Measurements from ENCODE around the gene RABEP1. TPM values are rescaled to one million over a fixed set of nuclear protein-coding genes. Genes with fewer than 3 reads are reported as not detected.

Gene RABEP1
- total RNA-seq, 1 donor = 11.0 TPM

GRCh38 chr17:5269241-5269960 is 12.7 kb upstream of the RABEP1 start:
- no peak for DNase-seq (ENCODE audit: low read depth in 2 of 3, low spot score in 2 of 3)

GRCh38 chr17:5272322-5272721 is 9.8 kb upstream of the RABEP1 start:
- no peak for DNase-seq (ENCODE audit: low read depth in 2 of 3, low spot score in 2 of 3)

DNA sequence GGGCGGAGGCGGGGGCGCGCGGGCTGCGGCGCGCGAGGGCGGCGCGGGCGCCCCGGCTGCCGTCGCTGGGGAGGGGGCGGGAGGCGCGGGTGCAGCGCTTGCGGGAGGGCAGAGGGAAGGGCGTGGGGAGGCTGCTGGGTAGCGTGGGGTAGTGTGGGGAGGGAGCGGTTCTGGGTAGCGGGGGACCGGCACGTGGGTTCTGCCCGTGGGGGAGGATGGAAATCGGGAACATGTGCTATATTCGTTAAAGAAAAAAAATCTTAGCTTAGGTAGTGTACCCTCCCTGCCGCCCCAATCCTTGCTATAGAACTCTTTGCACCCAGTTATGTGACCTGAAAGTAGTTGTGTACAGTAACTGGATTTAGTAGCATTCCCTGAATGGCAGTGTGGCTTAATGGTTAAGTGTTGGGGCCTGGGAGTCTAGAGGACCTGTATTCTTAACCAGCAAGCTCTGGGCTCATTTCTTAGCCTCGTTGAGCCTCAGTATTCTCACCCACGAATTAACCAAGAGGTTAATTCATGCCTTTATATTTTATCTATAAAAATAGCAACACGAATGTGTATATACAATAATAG is 646 bp downstream of the RABEP1 start:
- peak in 1 of 3 donors; percentile 33 for DNase-seq (ENCODE audit: low read depth in 2 of 3, low spot score in 2 of 3)

- DNase-seq (ENCODE audit: low read depth in 2 of 3, low spot score in 2 of 3) = no peak
Observed at GRCh38 chr17:5283571-5284315, 1.7 kb downstream of the RABEP1 start.

- no peak for DNase-seq (ENCODE audit: low read depth in 2 of 3, low spot score in 2 of 3)
Observed at GRCh38 chr17:5284681-5285080, 2.6 kb downstream of the RABEP1 start.

DNA sequence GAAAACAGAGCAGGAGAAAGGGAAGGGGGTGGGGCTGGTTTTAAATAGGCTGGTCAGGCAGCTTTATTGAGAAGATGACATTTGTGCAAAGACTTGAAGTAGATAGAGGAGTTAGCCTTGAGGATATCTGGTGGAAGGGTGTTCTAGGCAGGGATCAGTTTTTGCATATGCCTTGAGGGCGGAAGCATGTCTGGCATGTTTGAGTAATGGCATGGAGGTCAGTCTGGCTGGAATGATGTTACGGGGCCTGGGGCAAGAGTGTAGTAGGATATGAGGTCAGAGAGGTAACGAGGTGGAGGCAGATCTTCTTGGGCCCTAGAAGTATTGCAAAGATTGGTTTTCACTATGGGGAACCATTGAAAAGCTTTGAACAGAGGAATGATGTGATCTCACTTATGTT is 4.8 kb downstream of the RABEP1 start:
- DNase-seq (ENCODE audit: low read depth in 2 of 3, low spot score in 2 of 3) = no peak

GRCh38 chr17:5291683-5292350 is 9.7 kb downstream of the RABEP1 start:
- no peak for DNase-seq (ENCODE audit: low read depth in 2 of 3, low spot score in 2 of 3)

DNA sequence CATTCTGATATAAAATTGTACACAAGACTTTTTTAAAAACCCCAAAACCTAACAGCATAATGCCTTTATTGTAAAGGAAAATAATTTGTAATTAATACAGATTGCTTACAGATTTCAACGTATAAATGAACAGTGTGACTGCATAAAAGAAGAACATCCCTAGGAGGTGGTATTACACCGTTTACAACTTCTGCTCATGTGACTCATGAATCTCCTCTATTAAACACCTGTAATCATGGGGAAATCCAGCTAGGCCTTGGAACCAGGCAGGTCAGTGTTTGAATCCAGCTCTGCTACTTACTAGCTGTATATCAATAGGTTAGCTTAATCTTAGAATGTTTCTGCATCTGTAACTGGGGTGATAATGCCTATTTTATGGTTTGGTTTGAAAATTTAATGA is 15.2 kb downstream of the RABEP1 start:
- no peak for DNase-seq (ENCODE audit: low read depth in 2 of 3, low spot score in 2 of 3)

DNA sequence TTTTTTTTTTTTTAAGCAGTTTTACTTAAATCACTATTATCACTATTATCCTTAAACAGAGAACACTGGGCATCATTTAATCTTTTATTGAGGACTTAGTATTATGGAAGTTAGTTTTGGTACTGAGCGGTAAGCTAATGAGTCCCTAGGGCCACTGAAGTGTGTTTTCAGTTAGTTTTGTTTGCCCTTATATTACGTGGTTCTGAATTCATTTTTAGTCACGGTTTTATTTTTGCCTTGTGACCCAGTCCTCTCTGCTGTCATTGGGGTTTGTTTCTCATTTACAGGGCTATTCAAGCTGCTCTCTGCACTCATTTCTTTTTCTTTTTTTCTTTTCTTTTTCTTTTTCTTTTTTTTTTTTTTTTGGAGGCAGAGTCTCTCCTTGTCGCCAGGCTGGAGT is 17.3 kb downstream of the RABEP1 start:
- DNase-seq (ENCODE audit: low read depth in 2 of 3, low spot score in 2 of 3) = no peak

DNA sequence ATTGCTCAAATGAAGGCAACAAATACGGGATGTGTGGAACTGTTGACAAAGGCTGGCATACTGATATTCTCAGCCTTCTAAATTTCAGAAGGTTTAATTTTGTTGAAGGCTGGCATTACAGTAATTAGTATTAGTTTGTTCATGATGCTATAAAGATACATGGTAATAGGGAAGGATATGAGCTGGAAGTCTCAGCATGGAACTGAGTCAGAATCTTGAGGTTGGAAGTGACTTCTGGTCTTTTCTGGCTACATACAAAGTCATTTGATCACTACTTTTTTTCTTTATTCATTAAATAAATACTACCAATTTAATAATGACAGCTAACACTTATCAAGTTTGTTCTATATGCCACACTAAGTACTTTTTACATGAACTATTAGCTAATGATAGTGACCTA is 22.6 kb downstream of the RABEP1 start:
- no peak for DNase-seq (ENCODE audit: low read depth in 2 of 3, low spot score in 2 of 3)

DNA sequence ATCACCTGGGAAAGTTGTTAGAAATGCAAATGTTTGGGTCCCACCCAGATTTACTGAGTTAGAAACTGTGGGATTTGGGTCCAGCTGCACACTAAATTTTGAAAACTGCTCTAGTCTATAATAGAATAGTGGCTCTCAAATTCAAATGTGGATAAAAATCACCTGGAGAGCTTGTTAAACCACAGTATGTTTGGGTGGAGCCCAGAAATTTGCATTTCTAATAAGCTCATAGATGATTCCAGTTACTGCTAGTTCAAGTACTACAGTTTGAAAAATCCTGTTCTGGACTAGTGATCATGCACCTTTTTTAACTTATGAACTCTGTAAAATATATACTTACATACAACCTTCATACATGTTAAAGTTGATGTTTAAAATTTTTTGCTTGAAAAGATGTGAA is 27.8 kb downstream of the RABEP1 start:
- DNase-seq (ENCODE audit: low read depth in 2 of 3, low spot score in 2 of 3) = no peak

GRCh38 chr17:5325851-5326250 is 43.8 kb downstream of the RABEP1 start:
- DNase-seq (ENCODE audit: low read depth in 2 of 3, low spot score in 2 of 3) = no peak

- DNase-seq (ENCODE audit: low read depth in 2 of 3, low spot score in 2 of 3) = peak in 1 of 3 donors; percentile 16
Observed at GRCh38 chr17:5329784-5330557, 47.9 kb downstream of the RABEP1 start.

GRCh38 chr17:5330981-5331380 is 48.9 kb downstream of the RABEP1 start:
- no peak for DNase-seq (ENCODE audit: low read depth in 2 of 3, low spot score in 2 of 3)

DNA sequence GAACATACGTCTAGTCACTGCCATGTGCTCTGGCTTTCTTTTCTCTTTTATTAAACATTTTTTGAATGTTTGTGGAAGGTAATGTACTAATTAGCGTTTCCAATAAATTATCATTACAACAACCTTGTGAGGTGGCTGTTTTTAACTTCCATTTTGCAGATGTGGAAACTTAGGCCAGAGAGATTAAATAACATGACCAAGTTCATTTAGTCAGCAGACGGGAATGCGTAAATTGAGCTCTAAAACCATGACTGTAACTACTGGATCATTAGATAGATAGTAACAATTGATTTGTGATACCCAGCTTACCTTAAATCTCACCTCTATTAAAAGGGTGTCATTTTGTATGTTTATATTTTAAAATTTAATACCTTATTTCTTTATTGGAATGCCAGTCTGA is 49.4 kb downstream of the RABEP1 start:
- DNase-seq (ENCODE audit: low read depth in 2 of 3, low spot score in 2 of 3) = no peak

DNA sequence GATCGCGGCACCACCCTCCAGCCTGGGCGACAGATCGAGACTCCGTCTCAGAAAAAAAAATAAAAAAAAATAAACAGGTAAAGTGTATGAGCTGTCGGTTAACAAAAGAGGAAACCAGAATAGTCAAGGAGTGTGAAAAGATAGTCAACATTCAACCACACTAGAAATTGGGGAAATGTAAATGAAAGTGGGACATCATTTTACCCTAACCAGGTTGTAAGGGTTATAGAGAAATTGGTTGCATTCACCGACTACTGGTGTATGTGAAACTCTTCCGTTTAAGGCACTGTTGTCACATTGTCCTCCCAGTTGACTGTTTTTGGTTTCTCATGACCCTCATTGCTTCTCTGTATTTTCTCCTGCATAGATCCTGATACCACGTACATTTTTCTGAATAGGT is 62.8 kb downstream of the RABEP1 start:
- no peak for DNase-seq (ENCODE audit: low read depth in 2 of 3, low spot score in 2 of 3)

DNA sequence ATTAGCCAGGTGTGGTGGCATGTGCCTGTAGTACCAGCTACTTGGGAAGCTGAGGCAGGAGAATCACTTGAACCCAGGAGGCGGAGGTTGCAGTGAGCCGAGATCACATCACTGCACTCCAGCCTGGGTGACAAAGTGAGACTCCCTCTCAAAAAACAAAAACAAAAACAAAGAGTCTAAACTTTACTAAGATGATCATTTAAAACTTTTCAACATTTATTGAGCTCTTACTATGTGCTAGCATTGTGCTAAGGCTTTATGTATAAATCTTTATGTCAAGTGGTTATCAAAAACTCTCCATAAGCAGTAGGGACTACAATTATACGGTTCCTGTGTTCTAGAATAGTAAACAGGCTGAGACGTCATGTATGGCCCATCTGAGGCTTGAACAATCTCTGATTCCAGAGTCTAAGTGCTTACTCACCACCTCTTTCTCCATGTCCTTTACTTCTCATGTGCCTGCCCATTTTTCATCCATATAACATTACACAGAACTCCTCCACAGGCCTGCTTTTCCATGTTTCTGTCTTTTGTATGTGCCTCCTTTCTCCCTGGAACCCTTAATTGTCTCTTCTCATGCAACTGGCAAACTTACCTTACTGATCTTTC is 70.7 kb downstream of the RABEP1 start:
- no peak for DNase-seq (ENCODE audit: low read depth in 2 of 3, low spot score in 2 of 3)

DNA sequence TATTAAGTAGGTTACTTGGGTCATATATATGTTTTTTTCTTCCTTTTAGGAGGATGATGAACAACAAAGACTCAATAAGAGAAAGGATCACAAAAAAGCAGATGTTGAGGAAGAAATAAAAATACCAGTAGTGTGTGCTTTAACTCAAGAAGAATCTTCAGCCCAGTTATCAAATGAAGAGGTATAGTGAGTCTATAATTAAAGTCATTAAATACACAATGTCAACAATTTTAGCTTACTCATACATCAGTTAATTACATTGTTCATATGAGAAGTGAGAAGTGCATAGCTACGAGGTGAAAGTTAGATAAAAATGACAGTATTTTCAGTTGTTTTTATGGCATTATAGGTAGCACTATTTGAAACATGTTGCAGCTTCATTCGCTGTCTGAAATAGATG is 72.2 kb downstream of the RABEP1 start:
- no peak for DNase-seq (ENCODE audit: low read depth in 2 of 3, low spot score in 2 of 3)

- no peak for DNase-seq (ENCODE audit: low read depth in 2 of 3, low spot score in 2 of 3)
Observed at GRCh38 chr17:5354886-5355415, 72.9 kb downstream of the RABEP1 start.

Measured in hematopoietic multipotent progenitor cell (in vitro differentiated cells).